Vagina (tissue), 2 donors: Measurements from ENCODE around the gene PMM2. TPM values are rescaled to one million over a fixed set of nuclear protein-coding genes. Genes with fewer than 3 reads are reported as not detected.

Source experiments
- DNase-seq, 2 donors: peaks; one replicate each; pipeline ENCODE4 v3.0.0-alpha.2; 2017; ENCODE audit errors: extremely low spot score in 2 of 2
- H3K27ac ChIP-seq: fragments of 200-600 bp; sonication (generic); one replicate; pipeline ENCODE4 v1.5.1; 2019
- H3K27me3 ChIP-seq: fragments of 200-600 bp; sonication (generic); one replicate; pipeline ENCODE4 v1.5.1; 2019
- H3K36me3 ChIP-seq, 2 donors: fragments of 200-600 bp; sonication (generic); one replicate each; pipeline ENCODE4 v1.5.1; 2017 to 2019
- H3K4me1 ChIP-seq: fragments of 200-600 bp; sonication (generic); one replicate; pipeline ENCODE4 v1.5.1; 2019
- H3K4me3 ChIP-seq, 2 donors: fragments of 200-600 bp; sonication (generic); 1 replicate in 1 of 2; 2 replicates in 1 of 2; pipeline ENCODE4 v1.5.1; 2016 to 2019
- H3K9me3 ChIP-seq: fragments of 200-600 bp; sonication (generic); one replicate; pipeline ENCODE4 v1.5.1; 2019
- CTCF ChIP-seq, 3 experiments: fragments of 450-650 bp in 2 of 3; fragments of 200-600 bp in 1 of 3; sonication (generic) in 1 of 3; IDR thresholded peaks; one replicate each; pipeline ENCODE4 v1.5.1; 2017 to 2019; ENCODE audit warnings: antibody characterized with exemption in 3 of 3, mild to moderate bottlenecking in 2 of 3, moderate library complexity in 2 of 3
- POLR2A ChIP-seq, 2 donors: fragments of 450-650 bp; IDR thresholded peaks; one replicate each; pipeline ENCODE4 v1.6.1; 2017; ENCODE audit warnings: antibody characterized with exemption in 2 of 2, mild to moderate bottlenecking in 2 of 2, moderate library complexity in 2 of 2
- POLR2AphosphoS5 ChIP-seq, 2 donors: sonication (generic); formaldehyde crosslinking; IDR thresholded peaks; one replicate each; pipeline ENCODE4 v1.9.0; 2017; ENCODE audit warnings: antibody characterized with exemption in 2 of 2, mild to moderate bottlenecking in 2 of 2, low read depth in 1 of 2; ENCODE audit not compliant: insufficient read depth in 1 of 2
- intact Hi-C: fragments of 100-400 bp; cut with DNase I; formaldehyde crosslinking; loops from one replicate; pipeline ENCODE4 v1.15.1; 2023
- total RNA-seq: library from RNA; depleted of rRNA; stranded (reverse); fragments of >200 nt; gene quantifications from one replicate; pipeline ENCODE4 v1.2.3, GENCODE V29; 2016

The PMM2 gene
- total RNA-seq, 1 donor from 2014 or later = 21.4 TPM

GRCh38 chr16:8849411-8850011, 51.9 kb downstream of the PMM2 start:
- intact Hi-C loops = no loop called here
- TF ChIP-seq POLR2A (IDR thresholded peaks at IDR 0.05) (no peak), POLR2AphosphoS5 (IDR thresholded peaks at IDR 0.05; ENCODE audit: insufficient read depth in 1 of 2, low read depth in 1 of 2) (peak in 1 of 2 donors; percentile 4)
- Histone ChIP-seq H3K4me1 (peaks cover 22% of the 10 kb centered on the region), H3K27me3 (no peaks in the 10 kb centered on the region), H3K9me3 (no peaks in the 10 kb centered on the region), H3K36me3 (peaks cover 0 to 13% of the 10 kb centered on the region in 2 donors), H3K27ac (peak overlapping the region; percentile 55), H3K4me3 (no peak overlapping the region)
- no peak for DNase-seq

- no peak for DNase-seq
- Histone ChIP-seq H3K9me3 (no peaks in the 10 kb centered on the region), H3K27ac (peak overlapping the region; percentile 55), H3K27me3 (no peaks in the 10 kb centered on the region), H3K4me1 (peaks cover 22% of the 10 kb centered on the region), H3K4me3 (no peak overlapping the region), H3K36me3 (peaks cover 0 to 21% of the 10 kb centered on the region in 2 donors)
- intact Hi-C loops = no loop called here
- TF ChIP-seq POLR2A (IDR thresholded peaks at IDR 0.05) (no peak), POLR2AphosphoS5 (IDR thresholded peaks at IDR 0.05; ENCODE audit: insufficient read depth in 1 of 2, low read depth in 1 of 2) (peak; percentile 39 to 65)
Observed at GRCh38 chr16:8850279-8850885, 52.7 kb downstream of the PMM2 start.

GRCh38 chr16:8851761-8852403, 54.2 kb downstream of the PMM2 start:
- H3K27me3 ChIP-seq = no peaks in the 10 kb centered on the region
- H3K4me1 ChIP-seq = peaks cover 27% of the 10 kb centered on the region
- no peaks in the 10 kb centered on the region for H3K9me3 ChIP-seq
- intact Hi-C loops = no loop called here
- H3K4me3 ChIP-seq = no peak overlapping the region
- no peak for DNase-seq
- no peak overlapping the region for H3K27ac ChIP-seq
- peaks cover 0 to 36% of the 10 kb centered on the region in 2 donors for H3K36me3 ChIP-seq
- TF ChIP-seq POLR2AphosphoS5 (IDR thresholded peaks at IDR 0.05; ENCODE audit: insufficient read depth in 1 of 2, low read depth in 1 of 2) (no peak), POLR2A (IDR thresholded peaks at IDR 0.05) (no peak), CTCF (IDR thresholded peaks at IDR 0.05) (no peak)

GRCh38 chr16:8852534-8852933, 54.9 kb downstream of the PMM2 start:
- H3K9me3 ChIP-seq = no peaks in the 10 kb centered on the region
- H3K4me1 ChIP-seq = peaks cover 27% of the 10 kb centered on the region
- H3K36me3 ChIP-seq = peaks cover 0 to 38% of the 10 kb centered on the region in 2 donors
- no peaks in the 10 kb centered on the region for H3K27me3 ChIP-seq
- no peak for DNase-seq
- intact Hi-C loops = no loop called here
- H3K27ac ChIP-seq = no peak overlapping the region
- no peak overlapping the region for H3K4me3 ChIP-seq
- TF ChIP-seq POLR2AphosphoS5 (IDR thresholded peaks at IDR 0.05; ENCODE audit: insufficient read depth in 1 of 2, low read depth in 1 of 2) = no peak

GRCh38 chr16:8853150-8853549, 55.5 kb downstream of the PMM2 start:
- Histone ChIP-seq H3K27ac (no peak overlapping the region), H3K4me1 (peaks cover 27% of the 10 kb centered on the region), H3K4me3 (no peak overlapping the region), H3K9me3 (no peaks in the 10 kb centered on the region), H3K27me3 (no peaks in the 10 kb centered on the region), H3K36me3 (peaks cover 0 to 43% of the 10 kb centered on the region in 2 donors)
- TF ChIP-seq POLR2AphosphoS5 (IDR thresholded peaks at IDR 0.05; ENCODE audit: insufficient read depth in 1 of 2, low read depth in 1 of 2) (no peak), POLR2A (IDR thresholded peaks at IDR 0.05) (no peak), CTCF (IDR thresholded peaks at IDR 0.05) (no peak)
- DNase-seq = no peak
- intact Hi-C loops = no loop called here

- DNase-seq = no peak
- Histone ChIP-seq H3K4me3 (no peak overlapping the region), H3K27ac (no peak overlapping the region), H3K9me3 (no peaks in the 10 kb centered on the region), H3K36me3 (peaks cover 0 to 47% of the 10 kb centered on the region in 2 donors), H3K4me1 (peaks cover 29% of the 10 kb centered on the region), H3K27me3 (no peaks in the 10 kb centered on the region)
- no peak for TF ChIP-seq POLR2AphosphoS5 (IDR thresholded peaks at IDR 0.05; ENCODE audit: insufficient read depth in 1 of 2, low read depth in 1 of 2)
- no peak for TF ChIP-seq CTCF (IDR thresholded peaks at IDR 0.05)
- no peak for TF ChIP-seq POLR2A (IDR thresholded peaks at IDR 0.05)
- intact Hi-C loops = no loop called here
Observed at GRCh38 chr16:8853611-8854010, 56.0 kb downstream of the PMM2 start.
